ENCODE results near the gene RHOT1.

The RHOT1 gene

DNA sequence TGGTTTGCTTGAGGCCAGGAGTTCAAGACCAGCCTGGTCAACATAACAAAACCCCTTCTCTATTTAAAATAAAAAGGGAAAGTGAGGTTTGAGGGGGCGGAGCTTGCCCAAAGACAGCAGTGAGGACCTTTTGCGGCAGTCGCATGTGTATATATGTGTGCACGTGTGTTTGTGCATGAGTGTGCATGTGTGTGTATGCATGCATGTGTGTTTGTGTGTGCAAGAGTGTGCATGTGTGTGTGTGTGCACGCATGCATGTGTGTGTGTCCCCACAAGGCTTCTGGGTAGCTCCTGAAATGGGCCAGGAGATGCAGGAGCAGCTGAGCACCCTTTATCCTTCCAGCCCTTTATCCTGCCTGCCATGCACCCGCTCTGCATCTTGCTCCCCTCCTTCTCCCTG is 132.3 kb downstream of the RHOT1 start:
- DNase-seq, result no peak
